Mucosa of rectum (tissue), 2 donors: ENCODE data around the gene TMPRSS9.
A peak's percentile ranks its signal among the peaks of the same experiment; 100 is the strongest.

Experiments used
- H3K27ac ChIP-seq, 2 donors: one replicate each; pipeline ENCODE4 v1.7.0; 2013; ENCODE audit warnings: inconsistent platforms in 2 of 2, low read depth in 2 of 2, low read length in 2 of 2
- H3K27me3 ChIP-seq, 2 donors: one replicate each; pipeline ENCODE4 v1.7.0; 2013; ENCODE audit warnings: low read length in 2 of 2; ENCODE audit not compliant: control insufficient read depth in 2 of 2, insufficient read depth in 2 of 2
- H3K36me3 ChIP-seq, 2 donors: one replicate each; pipeline ENCODE4 v1.7.0; 2013; ENCODE audit warnings: low read length in 2 of 2; ENCODE audit not compliant: control insufficient read depth in 2 of 2, insufficient read depth in 2 of 2
- H3K4me1 ChIP-seq, 2 donors: one replicate each; pipeline ENCODE4 v1.7.0; 2013; ENCODE audit warnings: low read length in 2 of 2, mild to moderate bottlenecking in 1 of 2; ENCODE audit not compliant: control insufficient read depth in 2 of 2, insufficient read depth in 2 of 2
- H3K4me3 ChIP-seq, 2 donors: one replicate each; pipeline ENCODE4 v1.7.0; 2013; ENCODE audit warnings: low read length in 2 of 2
- H3K9ac ChIP-seq, 2 donors: one replicate each; pipeline ENCODE4 v1.7.0; 2013; ENCODE audit warnings: low read length in 2 of 2, low read depth in 1 of 2, mild to moderate bottlenecking in 1 of 2
- H3K9me3 ChIP-seq, 2 donors: one replicate each; pipeline ENCODE4 v1.7.0; 2013; ENCODE audit warnings: low read length in 2 of 2; ENCODE audit not compliant: control insufficient read depth in 2 of 2
- donor health status: healthy.
- donor health status: Normal muscosa, but diverticular disease.

TMPRSS9 gene

DNA sequence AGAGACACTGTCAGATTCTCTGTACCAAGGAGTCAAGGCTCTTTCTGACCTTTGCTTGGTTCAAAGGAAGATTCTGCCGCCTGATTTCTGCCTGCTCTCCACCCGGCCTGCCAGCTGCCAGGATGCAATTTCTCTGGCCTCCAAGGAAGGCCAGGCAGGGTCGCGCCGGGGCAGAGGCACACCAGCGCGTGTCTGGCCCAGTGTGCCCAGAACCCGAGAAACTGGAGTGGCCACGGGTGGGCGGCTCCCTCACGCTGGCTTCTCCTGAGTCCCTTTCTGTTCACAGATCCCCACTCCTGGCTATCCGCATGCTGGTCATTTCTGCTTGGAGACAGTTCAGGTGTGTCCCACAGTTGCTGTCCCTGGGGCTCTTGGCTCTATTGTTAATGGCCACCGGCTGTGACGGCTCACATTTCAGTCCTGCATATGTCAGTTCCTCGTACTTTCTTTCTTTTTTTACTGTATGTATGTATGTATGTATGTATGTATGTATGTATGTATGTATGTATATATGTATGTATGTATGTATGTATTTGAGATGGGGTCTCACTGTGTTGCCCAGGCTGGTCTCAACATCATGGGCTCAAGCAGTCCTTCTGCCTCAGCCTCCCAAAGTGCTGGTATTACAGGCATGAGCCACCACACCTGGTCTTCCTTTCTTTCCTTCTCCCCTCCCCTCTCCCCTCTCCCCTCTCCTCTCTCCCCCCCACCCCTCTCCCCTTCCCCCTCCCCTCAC is 16.9 kb downstream of the TMPRSS9 start:
- no peaks in the 10 kb centered on the region for H3K36me3 ChIP-seq
- H3K4me3 ChIP-seq = no peak overlapping the region
- no peaks in the 10 kb centered on the region for H3K4me1 ChIP-seq
- H3K9ac ChIP-seq = no peak overlapping the region
- no peak overlapping the region for H3K27ac ChIP-seq
- no peaks in the 10 kb centered on the region for H3K27me3 ChIP-seq
- H3K9me3 ChIP-seq = peaks cover 4% of the 10 kb centered on the region in 2 donors

DNA sequence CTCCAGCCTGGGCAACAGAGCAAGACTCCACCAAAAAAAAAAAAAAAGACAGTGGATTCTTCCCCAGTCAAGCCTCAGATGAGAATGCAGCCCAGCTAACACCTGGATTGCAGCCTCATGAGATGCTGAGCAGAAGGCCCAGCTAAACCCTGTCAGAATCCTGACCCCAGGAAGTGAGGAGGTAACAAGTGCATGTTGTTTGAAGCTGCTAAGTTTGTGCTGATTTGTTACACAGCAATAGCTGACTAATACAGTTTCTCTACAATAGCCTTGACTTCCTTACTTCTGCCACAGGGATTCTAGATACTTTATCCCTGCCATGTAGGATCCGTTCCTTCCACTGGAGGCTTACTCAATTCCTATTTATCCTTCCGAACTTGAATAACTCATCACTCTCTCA is 20.5 kb downstream of the TMPRSS9 start:
- no peaks in the 10 kb centered on the region for H3K36me3 ChIP-seq
- no peak overlapping the region for H3K27ac ChIP-seq
- no peak overlapping the region for H3K9ac ChIP-seq
- H3K4me1 ChIP-seq = peaks cover 0 to 4% of the 10 kb centered on the region in 2 donors
- peaks cover 0 to 4% of the 10 kb centered on the region in 2 donors for H3K27me3 ChIP-seq
- peaks cover 4% of the 10 kb centered on the region in 2 donors for H3K9me3 ChIP-seq
- no peak overlapping the region for H3K4me3 ChIP-seq

DNA sequence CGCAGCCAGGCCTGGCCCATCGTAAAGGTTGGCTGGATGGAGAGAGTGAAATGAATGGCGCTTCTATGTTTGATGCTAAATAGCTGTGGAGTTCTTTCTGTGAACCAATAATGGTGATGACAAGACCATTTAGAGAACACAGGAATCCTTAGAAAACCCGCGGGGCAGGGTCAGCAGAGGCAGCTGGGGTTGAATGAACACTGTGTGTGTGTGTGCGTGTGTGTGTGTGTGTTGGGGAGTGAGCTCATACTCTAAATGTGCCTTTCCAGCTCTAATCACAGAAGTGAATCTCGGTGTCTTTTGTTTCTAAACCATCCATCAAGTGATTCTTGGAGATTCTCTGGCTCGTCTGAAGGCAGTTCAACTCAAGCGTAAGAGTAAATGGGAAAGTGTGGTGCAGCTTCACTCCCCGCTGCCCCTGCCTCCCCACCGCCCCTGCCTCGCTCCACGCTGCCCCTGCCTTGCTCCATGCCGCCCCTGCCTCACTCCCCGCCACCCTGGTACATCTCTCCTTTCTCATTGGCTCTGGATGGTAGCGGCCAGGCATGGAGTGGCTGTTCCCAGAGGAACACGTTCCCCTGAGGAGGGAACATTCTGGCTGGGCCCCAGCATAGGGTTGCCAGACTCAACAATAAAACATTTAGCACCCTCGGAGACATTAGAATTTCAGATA is 21.2 kb downstream of the TMPRSS9 start:
- Histone ChIP-seq H3K27me3 (peaks cover 0 to 4% of the 10 kb centered on the region in 2 donors), H3K9ac (no peak overlapping the region), H3K4me3 (no peak overlapping the region), H3K4me1 (peaks cover 0 to 4% of the 10 kb centered on the region in 2 donors), H3K36me3 (no peaks in the 10 kb centered on the region), H3K9me3 (peaks cover 4% of the 10 kb centered on the region in 2 donors), H3K27ac (no peak overlapping the region)

DNA sequence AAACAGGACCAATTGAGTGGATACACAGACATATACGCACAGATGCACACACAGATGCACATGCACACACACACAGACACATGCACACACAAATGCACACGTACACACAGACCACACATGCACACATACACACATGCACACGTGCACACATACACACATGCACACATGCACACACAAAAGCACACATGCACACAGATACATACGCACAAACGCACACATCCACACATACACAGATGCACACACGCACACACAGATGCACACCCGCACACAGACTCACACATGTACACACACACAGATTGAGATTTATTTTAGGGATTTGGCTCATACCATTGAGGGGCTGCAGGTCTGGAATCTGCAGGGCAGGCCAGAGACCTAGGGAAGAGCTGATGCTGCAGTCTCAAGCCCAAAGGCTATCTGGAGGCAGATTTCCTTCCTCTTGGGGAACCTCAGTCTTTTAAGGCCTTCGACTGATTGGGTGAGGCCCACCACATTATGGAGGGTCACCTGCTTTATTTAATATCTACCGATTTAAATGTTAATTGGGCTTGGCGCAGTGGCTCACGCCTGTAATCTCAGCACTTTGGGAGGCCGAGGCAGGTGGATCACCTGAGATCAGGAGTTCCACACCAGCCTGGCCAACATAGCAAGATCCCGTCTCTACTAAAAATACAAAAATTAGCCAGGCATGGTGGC is 22.6 kb downstream of the TMPRSS9 start:
- no peaks in the 10 kb centered on the region for H3K36me3 ChIP-seq
- peaks cover 4% of the 10 kb centered on the region in 2 donors for H3K9me3 ChIP-seq
- H3K9ac ChIP-seq = no peak overlapping the region
- peaks cover 0 to 4% of the 10 kb centered on the region in 2 donors for H3K27me3 ChIP-seq
- H3K4me1 ChIP-seq = peaks cover 0 to 4% of the 10 kb centered on the region in 2 donors
- H3K4me3 ChIP-seq = no peak overlapping the region
- H3K27ac ChIP-seq = no peak overlapping the region

DNA sequence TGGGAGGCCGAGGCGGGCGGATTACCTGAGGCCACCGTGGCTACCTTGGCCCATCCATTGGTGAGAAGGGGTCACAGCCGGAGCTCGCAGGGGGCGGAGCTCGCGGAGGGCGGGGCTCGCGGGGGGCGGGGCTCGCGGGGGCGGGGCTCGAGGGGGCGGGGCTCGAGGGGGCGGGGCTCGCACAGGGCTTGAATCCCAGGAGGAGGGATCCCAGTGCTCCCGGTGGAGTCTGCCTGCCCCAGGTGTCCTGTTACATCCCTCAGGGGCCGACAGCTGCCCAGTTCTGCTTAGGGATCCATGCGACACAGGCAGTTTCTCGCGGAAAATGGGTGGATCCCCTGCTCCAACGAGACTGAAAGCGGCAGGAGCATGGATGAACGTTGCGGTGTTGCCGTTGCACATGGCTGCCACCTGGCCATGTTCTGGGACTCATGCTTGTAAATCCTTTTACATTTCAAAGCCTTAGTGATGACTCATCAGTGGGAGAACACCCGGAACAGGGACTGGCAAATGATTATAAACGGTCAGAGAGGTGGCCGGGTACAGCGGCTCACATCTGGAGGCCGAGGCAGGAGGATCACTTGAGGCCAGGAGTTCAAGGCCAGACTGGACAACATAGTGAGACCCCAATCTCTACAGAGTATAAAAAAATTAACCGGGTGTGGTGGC is 25.1 kb downstream of the TMPRSS9 start:
- H3K27ac ChIP-seq = peak overlapping the region; percentile 56 to 64
- peak overlapping the region; percentile 27 to 54 for H3K4me3 ChIP-seq
- peak overlapping the region in 1 of 2 donors; percentile 28 for H3K9ac ChIP-seq
- peaks cover 4% of the 10 kb centered on the region in 2 donors for H3K9me3 ChIP-seq
- H3K36me3 ChIP-seq = no peaks in the 10 kb centered on the region
- peaks cover 0 to 4% of the 10 kb centered on the region in 2 donors for H3K27me3 ChIP-seq
- H3K4me1 ChIP-seq = peaks cover 0 to 4% of the 10 kb centered on the region in 2 donors

DNA sequence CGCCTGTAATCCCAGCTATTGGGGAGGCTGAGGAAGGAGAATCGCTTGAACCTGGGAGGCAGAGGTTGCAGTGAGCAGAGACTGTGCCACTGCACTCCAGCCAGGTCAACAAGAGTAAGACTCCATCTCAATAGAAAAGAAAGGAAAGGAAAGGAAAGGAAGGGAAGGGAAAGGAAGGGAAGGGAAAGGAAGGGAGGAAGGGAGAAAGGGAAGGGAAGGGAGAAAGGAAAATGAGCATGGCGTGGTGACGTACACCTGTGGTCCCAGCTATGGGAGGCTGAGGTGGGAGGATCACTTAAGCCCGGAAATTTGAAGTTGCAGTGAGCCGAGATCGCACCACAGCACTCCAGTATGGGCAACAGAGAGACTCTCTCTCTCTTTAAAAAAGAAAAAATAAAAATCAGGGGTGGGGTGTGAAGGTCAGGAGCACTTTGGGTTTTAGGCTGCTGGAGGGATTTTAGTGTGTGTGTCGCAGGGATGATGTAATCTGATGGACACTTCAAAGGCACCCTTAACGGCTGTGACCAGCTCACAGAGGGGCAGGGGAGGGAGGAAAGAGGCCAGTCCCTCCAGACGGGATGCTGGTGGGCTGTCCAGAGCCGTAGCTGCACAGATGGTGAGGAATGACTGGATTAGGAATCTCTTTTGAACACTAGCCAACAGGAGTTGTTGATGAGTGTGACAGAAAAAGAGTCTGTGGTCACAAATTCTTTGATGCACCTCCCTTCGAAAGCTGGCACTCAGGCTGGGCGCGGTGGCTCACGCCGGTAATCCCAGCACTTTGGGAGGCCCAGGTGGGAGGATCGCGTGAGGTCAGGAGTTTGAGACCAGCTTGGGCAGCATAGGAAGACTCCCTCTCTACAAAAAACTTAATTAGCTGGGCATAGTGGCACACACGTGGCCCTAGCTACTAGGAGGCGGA is 27.6 kb downstream of the TMPRSS9 start:
- peaks cover 0 to 4% of the 10 kb centered on the region in 2 donors for H3K27me3 ChIP-seq
- no peak overlapping the region for H3K9ac ChIP-seq
- H3K36me3 ChIP-seq = no peaks in the 10 kb centered on the region
- no peak overlapping the region for H3K27ac ChIP-seq
- H3K9me3 ChIP-seq = no peaks in the 10 kb centered on the region
- peaks cover 0 to 4% of the 10 kb centered on the region in 2 donors for H3K4me1 ChIP-seq
- no peak overlapping the region for H3K4me3 ChIP-seq

DNA sequence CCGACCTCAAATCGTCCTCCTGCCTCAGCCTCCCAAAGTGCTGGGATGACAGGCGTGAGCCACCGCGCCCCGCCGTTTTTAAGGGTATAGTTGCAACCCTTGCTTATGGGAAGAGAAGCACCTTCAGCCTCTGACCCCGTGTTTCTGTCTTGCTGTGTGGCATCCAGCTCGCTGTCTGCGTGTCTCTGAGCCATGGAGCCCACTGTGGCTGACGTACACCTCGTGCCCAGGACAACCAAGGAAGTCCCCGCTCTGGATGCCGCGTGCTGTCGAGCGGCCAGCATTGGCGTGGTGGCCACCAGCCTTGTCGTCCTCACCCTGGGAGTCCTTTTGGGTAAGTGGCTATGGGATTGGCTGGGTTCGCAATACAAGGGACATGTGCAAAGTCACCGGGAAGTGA is 29.5 kb downstream of the TMPRSS9 start:
- Histone ChIP-seq H3K4me1 (peaks cover 7 to 12% of the 10 kb centered on the region in 2 donors), H3K9me3 (no peaks in the 10 kb centered on the region), H3K27me3 (no peaks in the 10 kb centered on the region), H3K4me3 (no peak overlapping the region), H3K27ac (no peak overlapping the region), H3K9ac (no peak overlapping the region), H3K36me3 (no peaks in the 10 kb centered on the region)

DNA sequence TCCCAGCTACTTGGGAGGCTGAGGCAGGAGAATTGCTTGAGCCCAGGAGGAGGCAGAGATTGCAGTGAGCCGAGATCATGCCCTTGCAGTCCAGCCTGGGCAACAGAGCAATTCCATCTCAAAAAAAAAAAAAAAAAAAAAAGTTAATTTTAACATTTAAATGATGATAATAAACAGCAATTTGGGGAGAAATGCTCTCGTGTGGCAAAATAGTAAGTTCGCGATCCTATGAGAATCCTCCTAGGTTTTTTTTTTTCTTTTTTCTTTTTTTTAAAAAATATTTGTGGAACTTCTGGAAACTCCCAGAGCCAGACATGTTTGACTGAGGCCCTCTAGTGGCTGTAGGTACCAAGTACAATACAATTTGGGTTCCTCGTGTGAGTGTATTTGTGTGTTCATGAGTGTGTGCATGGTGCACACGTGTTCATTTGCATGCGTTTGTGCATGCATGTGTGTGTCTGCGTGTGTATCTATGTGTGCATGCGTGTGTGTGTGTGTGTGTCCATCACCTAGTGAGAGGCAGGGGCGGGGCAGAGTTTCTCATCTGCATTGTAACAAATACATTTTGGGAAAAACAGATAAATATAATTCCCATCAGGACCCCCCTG is 31.2 kb downstream of the TMPRSS9 start:
- Histone ChIP-seq H3K27me3 (no peaks in the 10 kb centered on the region), H3K4me1 (peaks cover 13 to 15% of the 10 kb centered on the region in 2 donors), H3K9ac (no peak overlapping the region), H3K4me3 (no peak overlapping the region), H3K36me3 (no peaks in the 10 kb centered on the region), H3K27ac (no peak overlapping the region), H3K9me3 (no peaks in the 10 kb centered on the region)

DNA sequence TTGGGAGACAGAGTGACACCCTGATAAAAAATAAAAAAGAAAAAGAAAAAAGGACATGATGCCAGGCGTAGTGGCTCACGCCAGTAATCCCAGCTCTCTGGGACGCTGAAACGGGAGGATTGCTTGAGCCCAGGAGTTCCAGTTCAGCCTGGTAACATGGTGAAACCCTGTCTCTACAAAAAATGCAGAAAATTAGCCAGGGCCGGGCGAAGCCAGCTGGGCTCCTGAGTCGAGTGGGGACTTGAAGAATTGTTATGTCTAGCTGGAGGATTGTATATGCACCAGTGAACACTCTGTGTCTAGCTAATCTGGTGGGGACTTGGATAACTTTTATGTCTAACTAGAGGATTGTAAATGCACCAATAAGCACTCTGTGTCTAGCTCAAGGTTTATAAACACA is 32.3 kb downstream of the TMPRSS9 start:
- Histone ChIP-seq H3K27ac (no peak overlapping the region), H3K9me3 (no peaks in the 10 kb centered on the region), H3K4me1 (peaks cover 13 to 15% of the 10 kb centered on the region in 2 donors), H3K27me3 (no peaks in the 10 kb centered on the region), H3K36me3 (no peaks in the 10 kb centered on the region), H3K4me3 (no peak overlapping the region), H3K9ac (no peak overlapping the region)
